HEK293 (cell line): ENCODE results near the gene ABHD17B.

ENCODE experiments used
- CTCF ChIA-PET: fragments of 350-600 bp; formaldehyde crosslinking; extraction: SDS; loops from one replicate; lab custom pipeline; 2021; ENCODE audit warnings: antibody characterized with exemption; lab: Yijun Ruan, JAX
- POLR2A ChIA-PET: fragments of 300-600 bp; formaldehyde crosslinking; extraction: SDS; loops from one replicate; lab custom pipeline; 2020; ENCODE audit warnings: antibody characterized with exemption, inconsistent platforms; lab: Yijun Ruan, JAX
- H3K27ac ChIP-seq: fragments of 200-500 bp; sonication (Bioruptor generic); 2 replicates; pipeline ENCODE4 v1.5.1; 2014; ENCODE audit warnings: low read depth, low read length, control low read depth, inconsistent platforms; ENCODE audit errors: extremely low read depth
- H3K36me3 ChIP-seq, 2 experiments: fragments of 200-500 bp in 1 of 2; sonication (Bioruptor generic) in 1 of 2; 1 replicate in 1 of 2; 2 replicates in 1 of 2; pipeline ENCODE4 v1.5.1; 2014 to 2017; ENCODE audit warnings: inconsistent platforms in 2 of 2, low read length in 2 of 2; ENCODE audit not compliant: control insufficient read depth in 2 of 2, insufficient read depth in 1 of 2
- H3K4me1 ChIP-seq: fragments of 200-500 bp; sonication (Bioruptor generic); 2 replicates; pipeline ENCODE4 v1.5.1; 2014; ENCODE audit warnings: mild to moderate bottlenecking, low read length, inconsistent platforms; ENCODE audit not compliant: control insufficient read depth, insufficient read depth
- H3K4me3 ChIP-seq: 2 replicates; pipeline ENCODE4 v1.5.1; 2011; ENCODE audit warnings: low read depth, mild to moderate bottlenecking, control low read depth, low read length, moderate library complexity
- H3K9me3 ChIP-seq: fragments of 200-500 bp; sonication (Bioruptor generic); 2 replicates; pipeline ENCODE4 v1.5.1; 2014; ENCODE audit warnings: low read depth, low read length, inconsistent platforms; ENCODE audit not compliant: control insufficient read depth, insufficient read depth
- BCL11B ChIP-seq: fragments of 450-650 bp; formaldehyde crosslinking; IDR thresholded peaks from 2 replicates; pipeline ENCODE4 v1.5.1; 2016; ENCODE audit warnings: low read depth, missing biosample characterization, missing genetic modification characterization
- GLI4 ChIP-seq: fragments of 450-650 bp; formaldehyde crosslinking; IDR thresholded peaks from 2 replicates; pipeline ENCODE4 v1.5.1; 2016; ENCODE audit warnings: missing biosample characterization, missing genetic modification characterization
- HOXD13 ChIP-seq: sonication (generic); formaldehyde crosslinking; IDR thresholded peaks from 2 replicates; pipeline ENCODE4 v1.8.0; 2022; ENCODE audit warnings: missing genetic modification reagents, borderline replicate concordance
- IKZF3 ChIP-seq: fragments of 450-650 bp; IDR thresholded peaks from 2 replicates; pipeline ENCODE4 v1.5.0; 2018; ENCODE audit warnings: missing biosample characterization, mild to moderate bottlenecking, missing genetic modification characterization, moderate library complexity
- KLF10 ChIP-seq: fragments of 450-650 bp; IDR thresholded peaks from 2 replicates; pipeline ENCODE4 v1.5.1; 2018; ENCODE audit warnings: missing biosample characterization, mild to moderate bottlenecking, missing genetic modification characterization
- KLF8 ChIP-seq: fragments of 450-650 bp; formaldehyde crosslinking; IDR thresholded peaks from 2 replicates; pipeline ENCODE4 v1.5.1; 2016; ENCODE audit warnings: missing biosample characterization, missing genetic modification characterization
- OSR2 ChIP-seq: fragments of 450-650 bp; formaldehyde crosslinking; IDR thresholded peaks from 2 replicates; pipeline ENCODE4 v1.5.1; 2016; ENCODE audit warnings: missing biosample characterization, missing genetic modification characterization
- RBAK ChIP-seq: fragments of 450-650 bp; formaldehyde crosslinking; IDR thresholded peaks from 2 replicates; pipeline ENCODE4 v1.5.1; 2016; ENCODE audit warnings: missing biosample characterization, missing genetic modification characterization
- SCRT2 ChIP-seq: fragments of 450-650 bp; formaldehyde crosslinking; IDR thresholded peaks from 2 replicates; pipeline ENCODE4 v1.5.1; 2016; ENCODE audit warnings: missing biosample characterization, missing genetic modification characterization
- WT1 ChIP-seq: fragments of 450-650 bp; formaldehyde crosslinking; IDR thresholded peaks from 2 replicates; pipeline ENCODE4 v1.5.1; 2016; ENCODE audit warnings: missing biosample characterization, missing genetic modification characterization
- YY2 ChIP-seq: fragments of 450-650 bp; formaldehyde crosslinking; IDR thresholded peaks from 2 replicates; pipeline ENCODE4 v1.5.1; 2016; ENCODE audit warnings: missing biosample characterization, missing genetic modification characterization
- ZBTB21 ChIP-seq: fragments of 450-650 bp; formaldehyde crosslinking; IDR thresholded peaks from 2 replicates; pipeline ENCODE4 v1.5.1; 2017; ENCODE audit warnings: missing biosample characterization, missing genetic modification characterization
- ZBTB26 ChIP-seq: fragments of 450-650 bp; formaldehyde crosslinking; optimal IDR thresholded peaks from 2 replicates; pipeline ENCODE3; 2016; ENCODE audit warnings: missing biosample characterization, mild to moderate bottlenecking, missing genetic modification characterization
- ZFP37 ChIP-seq: fragments of 450-650 bp; formaldehyde crosslinking; IDR thresholded peaks from 2 replicates; pipeline ENCODE4 v1.5.1; 2016; ENCODE audit warnings: missing biosample characterization, missing genetic modification characterization
- ZFP69B ChIP-seq: fragments of 450-650 bp; formaldehyde crosslinking; IDR thresholded peaks from 2 replicates; pipeline ENCODE4 v1.5.1; 2016; ENCODE audit warnings: missing biosample characterization, missing genetic modification characterization
- ZNF10 ChIP-seq: fragments of 450-650 bp; formaldehyde crosslinking; IDR thresholded peaks from 2 replicates; pipeline ENCODE4 v1.5.1; 2017; ENCODE audit warnings: missing biosample characterization, missing genetic modification characterization
- ZNF138 ChIP-seq: fragments of 450-650 bp; formaldehyde crosslinking; IDR thresholded peaks from 2 replicates; pipeline ENCODE4 v1.5.1; 2016; ENCODE audit warnings: missing biosample characterization, missing genetic modification characterization, borderline replicate concordance
- ZNF157 ChIP-seq: fragments of 450-650 bp; formaldehyde crosslinking; IDR thresholded peaks from 2 replicates; pipeline ENCODE4 v1.5.1; 2016; ENCODE audit warnings: missing biosample characterization, missing genetic modification characterization
- ZNF18 ChIP-seq: fragments of 450-650 bp; formaldehyde crosslinking; IDR thresholded peaks from 2 replicates; pipeline ENCODE4 v1.5.1; 2016; ENCODE audit warnings: missing biosample characterization, missing genetic modification characterization
- ZNF2 ChIP-seq: fragments of 450-650 bp; formaldehyde crosslinking; IDR thresholded peaks from 2 replicates; pipeline ENCODE4 v1.5.1; 2016; ENCODE audit warnings: missing biosample characterization, missing genetic modification characterization
- ZNF202 ChIP-seq: fragments of 450-650 bp; formaldehyde crosslinking; IDR thresholded peaks from 2 replicates; pipeline ENCODE4 v1.5.1; 2016; ENCODE audit warnings: missing biosample characterization, missing genetic modification characterization, borderline replicate concordance
- ZNF223 ChIP-seq: fragments of 450-650 bp; formaldehyde crosslinking; IDR thresholded peaks from 2 replicates; pipeline ENCODE4 v1.5.1; 2016; ENCODE audit warnings: missing biosample characterization, missing genetic modification characterization
- ZNF24 ChIP-seq: fragments of 450-650 bp; formaldehyde crosslinking; IDR thresholded peaks from 2 replicates; pipeline ENCODE4 v1.5.1; 2016; ENCODE audit warnings: missing biosample characterization, missing genetic modification characterization
- ZNF366 ChIP-seq: fragments of 450-650 bp; formaldehyde crosslinking; conservative IDR thresholded peaks from 2 replicates; pipeline ENCODE4 v1.5.1; 2016; ENCODE audit warnings: missing biosample characterization, missing genetic modification characterization
- ZNF629 ChIP-seq: fragments of 450-650 bp; formaldehyde crosslinking; IDR thresholded peaks from 2 replicates; pipeline ENCODE4 v1.5.1; 2017; ENCODE audit warnings: missing biosample characterization, missing genetic modification characterization
- ZNF658 ChIP-seq: fragments of 450-650 bp; formaldehyde crosslinking; IDR thresholded peaks from 2 replicates; pipeline ENCODE4; 2016; ENCODE audit warnings: missing biosample characterization, missing genetic modification characterization
- ZNF792 ChIP-seq: fragments of 450-650 bp; formaldehyde crosslinking; IDR thresholded peaks from 2 replicates; pipeline ENCODE4 v1.5.1; 2016; ENCODE audit warnings: missing biosample characterization, missing genetic modification characterization
- ZNF830 ChIP-seq: fragments of 450-650 bp; IDR thresholded peaks from 2 replicates; pipeline ENCODE4 v1.5.0; 2018; ENCODE audit warnings: missing biosample characterization, missing genetic modification characterization, low read depth, mild to moderate bottlenecking, moderate library complexity
- ZXDB ChIP-seq: fragments of 450-650 bp; formaldehyde crosslinking; IDR thresholded peaks from 2 replicates; pipeline ENCODE4 v1.5.1; 2016; ENCODE audit warnings: missing biosample characterization, missing genetic modification characterization
- TF ChIP-seq, protein P1 (sequence below): fragments of 450-650 bp; formaldehyde crosslinking; IDR thresholded peaks from 2 replicates; pipeline ENCODE4; 2016; ENCODE audit warnings: missing biosample characterization, missing genetic modification characterization
- TF ChIP-seq, protein P2 (sequence below): fragments of 450-650 bp; IDR thresholded peaks from 2 replicates; pipeline ENCODE4 v1.5.1; 2018; ENCODE audit warnings: missing biosample characterization, missing genetic modification characterization

ABHD17B gene

GRCh38 chr9:71896761-71897160 lies 14.2 kb downstream of the ABHD17B start:
- POLR2A ChIA-PET, result interaction anchor here (1.1 kb wide), 1 partner anchor 15 kb away, joined by 3 read pairs; the partner anchor contains the start of genes ABHD17B and C9orf85
- TF ChIP-seq WT1 (tag by site-specific recombination) (no peak), ZFP37 (no peak), ZNF24 (no peak), ZNF157 (no peak), RBAK (tag by site-specific recombination) (no peak), ZNF10 (tag by site-specific recombination) (no peak), KLF8 (tag by site-specific recombination) (no peak), IKZF3 (no peak), ZNF18 (tag by site-specific recombination) (no peak), HOXD13 (CRISPR knock-in tag) (no peak), ZBTB21 (no peak), GLI4 (no peak), OSR2 (tag by site-specific recombination) (no peak), ZNF138 (tag by site-specific recombination) (no peak), ZXDB (tag by site-specific recombination) (no peak), ZNF629 (tag by site-specific recombination) (no peak), ZNF830 (tag by site-specific recombination) (no peak), ZFP69B (tag by site-specific recombination) (no peak)
- TF ChIP-seq, protein P1, sequence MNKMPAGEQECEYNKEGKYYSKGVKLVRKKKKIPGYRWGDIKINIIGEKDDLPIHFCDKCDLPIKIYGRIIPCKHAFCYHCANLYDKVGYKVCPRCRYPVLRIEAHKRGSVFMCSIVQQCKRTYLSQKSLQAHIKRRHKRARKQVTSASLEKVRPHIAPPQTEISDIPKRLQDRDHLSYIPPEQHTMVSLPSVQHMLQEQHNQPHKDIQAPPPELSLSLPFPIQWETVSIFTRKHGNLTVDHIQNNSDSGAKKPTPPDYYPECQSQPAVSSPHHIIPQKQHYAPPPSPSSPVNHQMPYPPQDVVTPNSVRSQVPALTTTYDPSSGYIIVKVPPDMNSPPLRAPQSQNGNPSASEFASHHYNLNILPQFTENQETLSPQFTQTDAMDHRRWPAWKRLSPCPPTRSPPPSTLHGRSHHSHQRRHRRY, result no peak
- TF ChIP-seq, protein P2, sequence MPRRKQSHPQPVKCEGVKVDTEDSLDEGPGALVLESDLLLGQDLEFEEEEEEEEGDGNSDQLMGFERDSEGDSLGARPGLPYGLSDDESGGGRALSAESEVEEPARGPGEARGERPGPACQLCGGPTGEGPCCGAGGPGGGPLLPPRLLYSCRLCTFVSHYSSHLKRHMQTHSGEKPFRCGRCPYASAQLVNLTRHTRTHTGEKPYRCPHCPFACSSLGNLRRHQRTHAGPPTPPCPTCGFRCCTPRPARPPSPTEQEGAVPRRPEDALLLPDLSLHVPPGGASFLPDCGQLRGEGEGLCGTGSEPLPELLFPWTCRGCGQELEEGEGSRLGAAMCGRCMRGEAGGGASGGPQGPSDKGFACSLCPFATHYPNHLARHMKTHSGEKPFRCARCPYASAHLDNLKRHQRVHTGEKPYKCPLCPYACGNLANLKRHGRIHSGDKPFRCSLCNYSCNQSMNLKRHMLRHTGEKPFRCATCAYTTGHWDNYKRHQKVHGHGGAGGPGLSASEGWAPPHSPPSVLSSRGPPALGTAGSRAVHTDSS, result no peak
- TF ChIP-seq, all 188 proteins: peak for 0
- Histone ChIP-seq H3K4me1 (0 out of 2 replicates have a peak, but pooled peaks cover 3% of the 10 kb centered on the region), H3K36me3 (no peaks in the 10 kb centered on the region), H3K9me3 (no peaks in the 10 kb centered on the region), H3K4me3 (no peak overlapping the region), H3K27ac (no peak overlapping the region)
- CTCF ChIA-PET, result interaction anchor here (1.4 kb wide), 1 partner anchor 128 kb away, joined by 3 read pairs; no protein-coding TSS in a partner anchor

- Histone ChIP-seq H3K9me3 (no peaks in the 10 kb centered on the region), H3K4me1 (no peaks in the 10 kb centered on the region), H3K36me3 (no peaks in the 10 kb centered on the region), H3K4me3 (no peak overlapping the region), H3K27ac (no peak overlapping the region)
- POLR2A ChIA-PET, result interaction anchor here (1.3 kb wide), 1 partner anchor 15 kb away, joined by 9 read pairs; the partner anchor contains the start of genes ABHD17B and C9orf85
- CTCF ChIA-PET, result interaction anchor here (0.8 to 1.4 kb wide), 4 partner anchors 22 to 129 kb away, joined by 3 to 4 read pairs (median 3); no protein-coding TSS in a partner anchor
- TF ChIP-seq YY2 (no peak), ZNF366 (no peak), ZNF202 (tag by site-specific recombination) (no peak), BCL11B (tag by site-specific recombination) (no peak), SCRT2 (tag by site-specific recombination) (no peak), ZNF2 (no peak), ZNF792 (tag by site-specific recombination) (no peak), ZBTB26 (tag by site-specific recombination) (no peak), ZNF223 (tag by site-specific recombination) (no peak), KLF10 (tag by site-specific recombination) (no peak), ZNF658 (tag by site-specific recombination) (no peak)
- TF ChIP-seq, protein P1, result no peak
These were observed 15.0 kb downstream of the ABHD17B start for GRCh38 chr9:71895955-71896354.
